CD4-positive, alpha-beta T cell treated with Interleukin-2 at 100 ng/mL for 4 hours (primary cell): ENCODE data around the gene RND3.

Experiments
- DNase-seq: peaks from one replicate; pipeline ENCODE4 v3.0.0-alpha.2; 2020; ENCODE audit warnings: low spot score

RND3 gene

DNA sequence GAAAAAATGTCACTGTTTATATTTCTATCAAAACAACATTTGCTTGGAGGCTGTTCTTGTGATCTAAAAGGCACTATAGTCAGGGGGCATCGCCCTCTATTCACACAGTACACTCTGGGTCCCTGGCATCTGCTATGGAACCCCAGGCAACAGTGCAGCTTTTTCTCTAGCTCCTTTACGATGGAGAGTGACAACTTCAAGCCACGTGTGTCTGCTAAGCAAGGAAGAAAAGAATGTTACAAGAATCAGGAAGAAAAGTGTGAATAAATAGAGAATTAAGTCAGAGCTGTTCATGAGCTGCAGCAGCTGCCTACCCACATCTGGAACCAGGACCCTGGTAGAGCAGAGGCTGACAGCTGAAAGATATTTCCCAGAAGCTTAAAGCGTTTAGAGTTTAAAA, 11.2 kb downstream of the RND3 start:
- no peak for DNase-seq

DNA sequence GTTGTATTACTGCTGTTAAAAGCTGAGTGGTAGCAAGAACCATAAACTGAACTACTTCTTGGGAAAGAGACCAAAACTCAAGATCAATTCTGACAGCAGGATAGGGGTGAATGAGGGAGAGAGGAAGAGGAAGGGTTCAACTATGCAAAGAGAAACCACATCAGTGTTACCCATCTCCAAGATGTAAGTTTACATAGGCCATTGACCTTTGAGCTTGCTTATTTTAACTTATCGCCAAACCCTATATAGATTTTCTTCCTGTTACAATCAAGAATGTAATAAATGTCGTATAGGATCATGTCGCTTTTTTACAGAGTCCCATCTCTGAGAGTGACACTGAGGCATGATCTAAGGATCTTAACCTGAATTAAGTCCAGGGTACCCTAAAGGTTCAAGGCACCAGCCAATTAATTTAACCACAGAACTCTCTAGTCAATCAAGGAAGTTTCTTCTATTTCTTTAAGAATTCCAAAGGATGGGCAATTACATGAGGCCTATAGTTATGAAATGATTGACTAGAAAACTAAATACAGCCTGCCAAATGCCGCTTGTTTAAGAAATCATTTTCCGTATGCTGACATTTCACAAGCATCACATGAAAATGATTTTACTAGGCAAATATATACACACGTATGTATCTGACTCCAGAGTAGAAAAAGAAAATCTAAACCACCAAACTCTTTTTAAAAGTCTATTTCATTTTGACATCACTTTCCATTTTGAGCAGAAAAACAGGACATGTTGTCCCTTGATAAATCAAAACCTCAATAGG, 11.8 kb downstream of the RND3 start:
- DNase-seq = no peak

DNA sequence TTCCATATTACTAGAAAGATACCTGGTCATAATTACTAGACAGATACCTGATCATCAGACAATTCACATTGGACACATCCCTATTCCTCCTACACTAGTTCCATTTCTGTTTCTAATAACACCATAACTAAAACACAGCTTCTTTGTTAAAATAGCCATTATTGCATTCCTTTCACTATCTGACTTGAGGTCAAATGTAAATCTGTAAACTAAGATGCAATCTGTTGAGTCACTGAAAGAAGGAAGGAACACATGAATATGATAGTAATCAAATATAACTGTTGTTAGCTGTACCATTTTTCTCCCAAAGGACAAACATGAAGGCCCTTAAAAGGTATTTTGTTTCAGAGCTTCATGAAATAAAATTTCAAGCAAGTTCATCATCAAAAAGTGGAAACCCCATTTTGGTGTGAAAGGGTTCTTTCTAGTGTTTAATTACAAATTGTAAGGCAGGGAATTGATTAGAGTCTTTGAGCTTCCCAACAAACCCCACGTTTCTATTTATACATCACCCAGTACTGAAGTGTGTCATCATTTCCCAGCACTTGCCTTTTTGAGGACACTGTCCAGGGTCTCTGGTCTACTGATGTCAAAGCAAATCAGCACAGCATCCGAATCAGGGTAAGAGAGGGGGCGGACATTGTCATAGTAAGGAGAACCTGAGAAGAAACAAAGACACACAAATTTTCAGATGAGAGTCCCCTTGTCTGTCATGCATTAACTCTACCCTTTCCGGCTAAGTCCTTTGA, 13.0 kb downstream of the RND3 start:
- no peak for DNase-seq

DNA sequence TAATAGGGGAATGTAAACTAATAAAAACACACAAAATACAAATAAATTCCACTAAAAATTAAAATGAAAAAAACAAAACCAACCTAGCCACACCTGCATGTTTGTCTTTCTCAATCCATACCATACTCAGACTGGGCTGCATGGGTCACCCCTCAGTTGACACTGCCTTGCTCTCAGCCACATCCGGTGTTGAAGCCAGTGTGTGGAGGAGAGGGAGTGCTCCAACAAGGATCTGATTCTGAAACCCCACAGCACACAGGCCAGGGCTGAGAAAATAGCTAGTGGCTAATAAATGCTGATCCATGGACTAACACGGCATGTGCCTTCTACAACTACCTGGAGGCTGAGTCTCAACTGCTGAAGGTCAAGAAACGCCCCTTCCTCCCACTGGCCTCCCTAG, 13.7 kb downstream of the RND3 start:
- DNase-seq = no peak

DNA sequence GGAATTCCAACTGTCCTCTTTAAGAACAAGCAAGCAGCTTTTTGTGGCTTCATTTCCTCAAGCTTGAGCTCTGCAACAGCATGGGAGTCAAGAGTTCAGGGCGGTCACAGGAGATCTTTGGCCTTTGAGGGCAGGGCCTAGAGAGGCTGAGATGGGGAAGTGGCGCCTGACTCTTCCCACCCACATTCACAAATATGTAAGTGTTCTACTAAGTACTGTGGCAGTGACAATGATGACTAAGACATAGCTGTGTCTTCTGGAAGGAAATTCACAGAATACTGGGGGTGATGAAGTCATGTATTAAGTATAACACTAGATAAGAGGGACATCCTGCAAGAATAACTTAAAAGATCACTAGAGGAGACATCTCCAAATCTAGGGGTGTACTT, 15.0 kb downstream of the RND3 start:
- no peak for DNase-seq

DNA sequence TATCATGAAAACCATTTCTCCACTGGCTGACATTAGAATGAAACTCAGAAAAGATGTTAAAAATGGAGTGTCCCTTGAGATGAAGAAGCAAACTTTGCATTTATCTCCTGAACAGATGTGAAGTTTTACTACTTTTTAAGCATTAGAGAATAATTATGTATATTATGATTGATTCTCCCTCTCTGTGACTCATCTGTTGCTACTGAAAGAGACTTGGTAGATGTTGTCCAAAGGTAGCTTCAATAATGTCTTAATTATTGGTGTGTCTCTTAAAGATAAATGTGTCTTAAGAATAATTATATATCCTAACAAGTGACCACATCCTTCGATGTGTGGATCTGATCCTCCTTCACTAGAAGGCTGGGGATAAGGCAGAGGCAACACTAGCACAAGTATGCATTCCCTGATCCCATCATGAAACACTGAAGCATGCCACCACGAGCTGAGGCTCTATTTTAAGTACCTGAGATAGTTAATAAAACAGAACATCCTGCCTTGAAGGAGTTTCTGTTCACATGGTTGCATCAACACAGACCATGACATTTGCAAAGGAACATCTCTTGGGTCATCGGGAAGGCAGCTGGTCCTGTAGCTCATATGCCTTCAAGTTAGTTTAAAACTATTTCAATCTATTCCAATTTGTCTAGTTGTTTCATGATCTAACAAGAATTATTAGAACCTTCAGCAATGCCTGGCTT, 15.5 kb downstream of the RND3 start:
- DNase-seq = no peak

DNA sequence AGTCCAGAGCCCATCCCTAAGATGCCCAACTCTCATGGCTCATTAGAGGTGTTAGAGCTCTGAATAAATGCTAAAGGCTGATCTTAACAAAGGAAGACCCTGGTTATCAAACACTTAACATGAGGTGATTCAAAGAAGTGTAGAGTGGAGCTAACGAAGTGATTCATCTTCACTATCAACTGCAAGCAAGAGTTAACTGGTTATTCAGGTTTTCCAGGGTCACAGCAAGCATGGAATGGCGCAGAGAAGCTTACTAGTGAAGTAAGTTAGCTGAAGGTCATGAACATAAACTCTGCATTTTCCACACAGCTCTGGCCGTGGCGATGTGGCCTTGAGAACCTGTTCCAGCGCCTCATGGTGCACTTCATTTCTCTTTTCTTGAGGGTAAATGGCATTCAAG, 17.0 kb downstream of the RND3 start:
- DNase-seq = no peak

DNA sequence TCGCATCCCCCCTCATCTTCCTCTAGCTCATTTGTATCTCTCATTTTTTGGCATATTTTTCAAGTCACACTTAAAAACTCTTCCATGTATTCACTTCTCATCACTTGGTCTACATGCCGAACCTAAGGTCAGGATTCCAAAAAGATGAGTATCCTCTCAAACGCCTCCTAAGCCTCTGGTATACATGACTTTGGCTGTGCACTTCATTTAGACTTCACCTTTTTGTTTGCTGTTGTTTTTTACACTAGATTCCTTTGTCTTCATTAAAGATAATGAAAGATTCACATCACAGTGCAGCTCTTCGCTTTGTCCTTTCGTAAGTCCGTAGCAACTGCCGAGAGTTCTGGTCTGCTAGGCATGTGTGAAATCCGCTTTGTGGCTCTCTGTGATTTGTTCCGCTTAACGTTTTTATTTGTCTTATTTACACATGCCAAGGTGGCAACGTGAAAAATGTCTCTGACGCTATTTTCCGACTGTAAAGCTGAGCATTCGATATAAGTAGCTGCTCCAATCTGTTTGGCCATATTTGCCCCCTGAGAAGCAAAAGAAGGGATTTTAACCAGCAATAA, 17.7 kb downstream of the RND3 start:
- no peak for DNase-seq

DNA sequence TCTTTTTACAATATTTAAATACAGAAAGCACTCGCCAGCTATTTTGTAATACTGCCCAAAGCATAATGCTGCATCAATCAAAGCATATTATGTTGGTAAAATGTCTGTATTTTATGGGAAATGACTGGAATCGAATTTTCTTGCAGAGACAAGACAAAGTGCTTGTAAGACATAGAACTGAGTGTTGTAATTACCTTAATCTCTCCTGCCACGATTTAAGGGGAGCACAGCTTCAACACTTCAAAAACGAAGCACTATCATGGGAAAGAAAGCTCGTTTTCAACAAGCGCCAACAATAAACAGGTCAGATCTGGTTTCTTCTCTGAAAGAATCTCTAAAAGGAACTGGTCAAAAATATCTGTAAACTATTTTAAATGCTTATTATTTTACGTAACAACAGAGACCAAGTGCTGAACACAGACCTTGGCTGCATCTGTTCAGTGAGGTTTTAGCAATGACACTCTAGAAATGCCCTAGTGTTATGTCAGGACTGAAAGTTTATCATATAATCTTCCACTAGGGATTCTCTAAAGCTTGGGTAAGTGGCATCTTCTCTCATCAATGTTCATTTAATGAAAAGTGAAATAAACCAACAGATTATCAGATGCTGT, 19.0 kb downstream of the RND3 start:
- no peak for DNase-seq

DNA sequence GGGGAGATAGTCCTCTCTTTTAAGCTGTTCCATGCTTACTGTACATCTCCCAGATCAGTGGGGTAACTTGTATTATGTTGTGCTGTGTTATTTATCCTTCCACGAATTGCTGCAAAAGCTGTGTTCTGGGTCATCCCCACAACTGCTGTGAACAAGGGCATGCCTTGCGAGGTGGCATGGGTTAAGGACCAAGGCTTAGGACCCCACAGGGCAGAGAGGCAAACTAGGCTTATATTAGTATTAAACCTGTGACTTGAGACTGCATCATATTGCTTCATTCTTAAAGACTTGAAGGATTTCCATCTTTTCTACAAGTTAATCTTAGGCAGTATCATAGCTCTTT, 19.9 kb downstream of the RND3 start:
- DNase-seq = no peak

DNA sequence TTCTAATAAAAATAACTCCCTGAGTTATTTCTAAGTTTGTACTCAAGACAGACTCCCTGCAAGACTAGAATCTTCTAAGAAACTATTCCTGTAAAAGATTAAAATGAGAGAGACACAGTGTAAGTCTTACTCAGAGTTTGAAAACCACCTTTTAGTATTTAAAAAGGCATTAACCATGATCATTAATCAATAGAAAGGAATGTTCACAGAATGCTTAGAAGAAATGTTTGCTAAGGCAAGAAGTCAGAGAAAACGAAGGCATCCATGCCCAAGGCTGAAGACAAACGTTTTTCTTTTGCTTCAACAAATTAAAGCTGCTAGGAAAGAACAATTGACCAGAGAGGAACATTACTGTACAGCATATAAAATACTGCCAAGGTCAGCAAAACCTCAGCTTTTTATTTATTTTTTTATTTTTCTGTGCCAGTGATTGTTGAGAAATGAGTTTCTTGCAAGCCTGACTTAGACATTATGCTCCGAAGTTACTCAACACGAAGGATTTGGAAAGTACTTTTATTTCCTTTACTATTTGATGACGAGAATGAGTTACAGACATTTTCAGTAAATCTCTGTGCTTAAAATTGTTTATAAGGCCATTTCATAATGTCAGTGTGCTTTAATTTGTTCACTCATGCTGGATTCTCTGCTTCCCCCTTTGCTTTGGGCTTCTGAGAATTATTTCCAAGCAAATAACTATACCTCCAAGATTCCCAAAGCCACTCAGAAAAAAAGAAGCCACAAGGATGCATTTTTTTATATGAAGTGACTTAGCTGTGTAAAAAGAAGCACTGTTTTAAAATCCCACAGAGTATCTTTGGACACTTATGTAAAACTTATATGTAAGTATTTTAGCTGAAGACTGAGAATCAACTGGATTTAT, 20.5 kb downstream of the RND3 start:
- no peak for DNase-seq

DNA sequence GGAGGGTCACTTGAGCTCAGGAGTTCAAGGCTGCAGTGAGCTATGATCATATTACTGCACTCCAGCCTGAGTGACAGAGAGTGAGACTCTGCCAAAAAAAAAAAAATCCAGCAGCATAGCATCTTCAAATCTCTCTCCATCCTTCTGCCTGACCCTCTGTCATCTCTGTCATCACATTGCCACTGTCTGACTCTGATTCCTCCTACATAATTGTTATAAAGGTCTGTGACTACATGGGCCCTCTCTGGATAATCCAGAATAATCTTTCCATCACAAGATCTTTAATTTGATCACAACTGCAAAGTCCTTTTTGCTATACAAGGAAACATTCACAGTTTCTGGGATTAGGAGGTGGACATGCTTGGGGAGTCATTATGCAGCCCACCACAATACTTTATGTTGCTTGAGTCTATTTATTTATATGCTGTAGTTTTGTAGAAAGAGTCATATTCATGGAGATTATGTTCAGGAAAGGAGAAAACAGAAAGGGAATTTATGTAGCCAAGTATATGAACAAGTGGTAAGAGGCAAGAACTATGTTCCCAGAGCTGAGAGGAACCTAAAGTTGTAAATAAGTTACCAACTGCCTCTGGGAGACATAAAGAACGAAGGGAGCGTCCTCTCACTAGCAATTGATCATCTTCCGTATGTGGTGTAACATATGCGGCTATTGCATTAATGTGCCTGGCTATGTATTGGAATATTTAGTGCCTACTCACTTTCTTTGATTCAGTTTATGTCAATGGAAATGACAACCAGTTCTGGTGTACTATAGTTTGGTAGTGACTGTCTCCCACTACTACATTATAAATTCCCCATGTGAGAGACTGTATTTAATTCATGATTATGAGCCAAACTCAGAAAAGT, 21.5 kb downstream of the RND3 start:
- DNase-seq = no peak

DNA sequence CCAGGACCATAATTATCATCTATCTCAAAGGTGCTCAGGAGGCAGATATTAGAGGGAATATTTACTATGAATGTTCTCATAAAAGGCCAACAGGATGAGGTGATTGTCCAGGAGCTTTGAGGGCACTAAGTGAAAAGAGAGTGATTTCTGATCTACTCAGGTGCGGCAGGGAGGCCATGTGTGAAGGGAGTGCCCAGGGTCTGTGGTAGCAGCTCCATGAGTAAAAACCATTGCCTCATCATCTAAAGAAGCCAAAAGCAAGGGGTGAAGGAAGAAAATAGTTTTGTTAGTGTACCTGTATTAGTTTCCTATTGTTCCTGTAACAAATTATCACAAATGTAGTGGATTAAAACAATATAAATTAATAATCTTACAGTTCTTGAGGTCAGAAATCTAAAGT, 22.5 kb downstream of the RND3 start:
- DNase-seq = no peak

DNA sequence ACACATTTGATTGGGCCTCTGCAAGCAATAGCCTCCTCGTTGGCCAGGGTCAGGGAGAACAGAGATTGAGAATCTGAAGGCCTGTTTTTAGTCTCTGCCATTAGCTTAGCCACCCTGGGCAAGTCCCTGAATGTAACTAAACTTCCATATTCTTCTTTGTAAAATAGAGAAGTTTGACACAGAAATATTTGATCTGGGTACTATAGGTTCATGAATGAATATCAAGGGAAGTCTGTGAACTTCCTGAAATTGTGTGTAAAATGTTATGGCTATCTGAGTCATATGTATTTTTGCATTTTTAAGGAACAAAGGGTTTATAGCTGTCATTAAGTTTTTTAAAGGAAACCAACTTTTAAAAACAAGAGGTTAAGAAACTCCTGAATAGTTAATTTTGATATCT, 23.2 kb downstream of the RND3 start:
- DNase-seq = no peak

DNA sequence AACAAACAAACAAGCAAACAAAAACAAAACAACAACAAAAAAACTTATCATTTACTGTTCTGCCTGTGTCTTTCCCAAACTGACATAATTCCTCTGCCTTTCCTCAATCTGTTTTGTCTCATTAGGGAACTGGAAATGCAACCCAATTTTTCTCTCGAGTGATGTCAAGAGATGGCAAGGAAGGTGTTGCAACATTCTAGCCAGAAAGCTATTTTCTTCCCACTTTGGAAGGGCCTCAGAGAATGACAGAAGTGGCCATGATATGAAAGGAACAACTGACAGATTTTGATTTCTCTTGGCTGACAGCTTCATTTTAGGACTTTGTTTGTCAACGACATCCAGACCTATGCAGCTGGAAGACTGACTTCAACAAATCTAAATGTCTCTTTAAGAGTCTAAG, 24.7 kb downstream of the RND3 start:
- no peak for DNase-seq

DNA sequence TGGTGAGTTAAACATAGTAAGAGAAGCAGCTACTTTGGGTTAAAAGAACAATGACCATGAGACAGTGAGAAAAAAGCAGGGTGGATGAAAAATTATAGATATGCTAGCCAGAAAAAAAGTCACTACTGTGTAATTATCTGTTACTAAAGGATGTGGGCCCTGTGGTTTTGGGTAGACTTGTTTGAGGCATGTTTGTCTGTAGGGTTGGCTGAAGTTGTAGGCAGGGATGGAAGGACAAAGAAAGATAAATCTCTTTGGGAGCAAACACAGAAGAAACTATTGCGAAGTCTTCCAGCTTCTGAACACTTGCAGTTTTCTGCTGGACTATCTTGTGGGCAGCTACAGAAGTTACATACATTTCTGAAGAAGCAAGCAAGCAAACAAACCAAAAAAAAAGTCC, 28.2 kb downstream of the RND3 start:
- no peak for DNase-seq

DNA sequence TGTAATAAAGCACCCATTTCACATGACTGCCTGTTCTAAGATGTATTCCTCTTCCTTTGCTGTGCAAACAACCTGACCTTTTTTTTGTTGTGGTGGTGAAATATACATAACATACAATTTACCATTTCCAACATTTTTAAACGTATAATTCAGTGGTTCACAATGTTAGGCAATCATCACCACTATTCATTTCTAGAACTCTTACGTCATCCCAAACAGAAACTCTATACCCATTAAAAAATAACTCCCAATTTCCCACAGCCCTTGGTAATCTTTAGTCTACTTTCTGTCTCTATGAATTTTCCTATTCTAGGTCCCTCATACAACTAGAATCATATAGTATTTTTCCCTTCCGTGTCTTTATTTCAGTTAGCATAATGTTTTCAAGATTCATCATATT, 36.7 kb downstream of the RND3 start:
- no peak for DNase-seq

DNA sequence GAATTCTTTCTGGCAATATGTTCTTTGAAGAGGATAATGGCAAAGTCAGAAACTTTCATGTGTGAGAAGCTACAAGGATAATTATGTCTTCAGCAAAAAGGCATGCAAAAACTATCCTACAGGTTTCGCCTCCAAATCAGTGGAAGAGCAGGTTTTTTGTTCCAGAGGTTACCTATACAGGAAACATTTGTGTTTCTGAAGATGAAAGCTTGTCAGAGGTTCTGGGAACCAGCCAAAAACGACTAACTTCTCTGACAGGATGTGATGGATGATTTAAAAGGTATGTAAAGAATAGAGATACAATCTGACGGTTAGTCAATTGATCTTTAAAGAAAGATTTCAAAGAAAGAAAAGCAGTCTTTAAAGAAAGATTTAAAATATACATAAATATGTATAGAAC, 37.6 kb downstream of the RND3 start:
- DNase-seq = no peak

DNA sequence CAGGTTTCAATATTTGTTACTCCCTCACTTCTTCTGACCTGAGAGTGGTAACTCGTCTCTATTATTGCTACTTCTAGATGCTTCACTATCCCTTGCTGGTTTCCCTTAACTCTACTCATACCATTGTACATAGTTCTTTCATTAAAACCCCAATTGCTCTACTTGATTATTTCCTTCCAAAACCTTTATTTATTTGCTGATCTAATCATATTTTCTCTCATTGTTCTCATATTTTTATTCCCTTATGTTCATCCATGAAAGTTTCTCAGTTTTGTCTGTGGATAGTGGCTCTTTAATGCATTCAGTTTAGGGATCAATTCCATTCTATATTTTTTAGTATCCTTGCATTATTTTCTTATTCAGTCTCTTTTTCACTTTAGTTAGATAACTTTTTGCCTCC, 42.1 kb downstream of the RND3 start:
- DNase-seq = no peak

DNA sequence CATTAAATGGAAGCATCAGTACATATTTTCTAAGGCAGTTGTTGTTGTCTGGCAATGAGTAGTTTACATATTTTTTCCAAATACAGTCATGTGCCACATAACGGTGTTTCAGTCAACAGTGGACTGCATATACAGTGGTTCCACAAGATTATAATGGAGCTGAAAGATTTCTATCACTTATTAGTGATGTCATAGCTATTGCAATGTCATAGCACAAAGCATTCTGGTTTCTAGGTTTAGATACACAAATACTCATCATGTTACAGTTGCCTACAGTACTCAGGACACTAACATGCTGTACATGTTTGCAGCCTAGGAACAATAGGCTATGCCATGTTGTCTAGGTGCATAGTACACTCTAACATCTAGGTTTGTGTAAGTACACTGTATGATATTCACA, 45.0 kb downstream of the RND3 start:
- DNase-seq = no peak

DNA sequence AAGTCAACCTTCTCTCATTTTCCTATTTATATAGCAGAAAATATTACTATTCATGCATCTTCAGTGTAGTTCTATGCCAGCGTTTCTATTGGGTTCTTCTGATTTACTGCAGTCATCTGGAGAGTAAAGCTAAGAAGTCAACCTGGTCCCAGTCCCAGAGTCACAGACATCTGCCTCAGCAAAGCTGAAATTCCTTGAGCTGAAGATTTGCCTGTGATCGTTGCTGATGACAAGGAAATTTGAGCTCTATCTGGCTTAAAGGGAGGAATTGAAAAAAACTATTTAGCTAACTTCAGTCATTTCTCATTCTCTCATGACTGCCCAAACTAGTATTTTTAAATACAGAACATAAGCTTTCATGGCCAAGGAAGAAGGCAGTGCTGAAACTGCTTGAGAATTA, 45.7 kb downstream of the RND3 start:
- no peak for DNase-seq
